Stimulated activated CD8-positive, alpha-beta memory T cell treated with anti-CD3 and anti-CD28 coated beads, Interleukin-15, amount 100 ng/mL, for 24 hours (primary cell): ENCODE data around the gene AKAP10.
"Not testable (repeated sequence)": the region's sequence is repeated elsewhere in the genome, so short reads cannot be mapped to it uniquely, and the experiment has no call there.

ENCODE experiments used
- DNase-seq: peaks from one replicate; pipeline ENCODE4 v3.0.0-alpha.2; 2020; ENCODE audit warnings: low read depth

The AKAP10 gene

DNA sequence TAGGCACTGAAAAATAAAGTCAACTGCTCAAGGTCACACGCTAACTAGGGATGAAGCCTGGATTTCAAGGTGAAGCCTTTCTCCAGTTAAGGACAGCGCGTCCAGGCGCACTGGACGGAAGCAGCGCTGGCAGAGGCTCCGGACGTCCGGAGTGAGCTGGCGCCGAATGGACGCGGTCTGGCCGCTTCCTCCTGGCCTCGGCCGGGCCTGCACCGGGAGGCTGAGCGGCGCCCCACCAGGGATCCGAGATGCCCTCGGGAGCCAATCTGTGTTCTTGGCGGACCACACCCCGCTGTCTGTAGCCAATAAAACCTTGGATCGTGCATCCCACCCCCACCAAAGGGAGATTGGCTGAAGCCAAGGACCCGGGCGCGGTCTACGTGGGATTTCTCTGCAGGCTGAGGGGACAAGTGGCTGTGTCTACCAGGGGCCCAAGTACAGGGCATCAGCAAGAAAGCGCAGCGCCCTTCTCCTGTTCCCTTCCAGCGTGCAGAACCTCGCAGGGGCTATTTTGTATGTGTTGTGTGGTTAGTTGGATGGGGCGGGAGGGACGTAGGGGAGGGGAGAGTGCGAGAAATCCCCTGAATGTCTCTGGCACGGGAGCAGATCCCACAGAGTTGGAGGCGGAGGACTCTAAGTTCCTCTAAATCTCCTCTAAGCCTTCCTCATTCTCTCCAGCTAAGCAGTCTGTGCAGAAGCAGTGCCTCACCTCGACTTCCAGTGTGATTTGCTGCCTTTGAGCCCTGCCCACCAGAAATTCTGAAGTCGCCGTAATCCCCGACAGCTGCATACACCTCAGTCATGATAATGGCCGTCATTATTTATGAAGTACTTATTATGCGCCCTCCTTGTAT, 2.5 kb upstream of the AKAP10 start:
- DNase-seq, result no peak

- no peak for DNase-seq
Observed at GRCh38 chr17:19978805-19979211, 1.2 kb upstream of the AKAP10 start.

GRCh38 chr17:19978209-19978802, 678 bp upstream of the AKAP10 start:
- no peak for DNase-seq

GRCh38 chr17:19975601-19976000, 2.0 kb downstream of the AKAP10 start:
- no peak for DNase-seq

DNA sequence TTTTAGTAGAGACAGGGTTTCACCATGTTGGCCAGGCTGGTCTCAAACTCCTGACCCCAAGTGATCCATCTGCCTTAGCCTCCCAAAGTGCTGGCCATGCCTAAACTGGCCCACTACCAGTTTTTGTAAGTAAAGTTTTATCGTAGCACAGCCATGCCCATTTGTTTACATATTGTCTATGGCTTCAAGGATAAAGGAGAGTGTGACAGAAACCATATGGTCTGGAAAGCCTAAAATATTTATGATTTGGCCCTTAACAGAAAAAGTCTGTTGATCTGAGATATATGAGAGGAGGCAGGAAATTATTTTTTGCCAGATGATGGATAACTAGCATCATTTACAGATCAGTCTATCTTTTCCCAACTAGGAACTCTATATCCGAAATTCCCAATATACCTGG, 4.5 kb downstream of the AKAP10 start:
- DNase-seq, result no peak

DNA sequence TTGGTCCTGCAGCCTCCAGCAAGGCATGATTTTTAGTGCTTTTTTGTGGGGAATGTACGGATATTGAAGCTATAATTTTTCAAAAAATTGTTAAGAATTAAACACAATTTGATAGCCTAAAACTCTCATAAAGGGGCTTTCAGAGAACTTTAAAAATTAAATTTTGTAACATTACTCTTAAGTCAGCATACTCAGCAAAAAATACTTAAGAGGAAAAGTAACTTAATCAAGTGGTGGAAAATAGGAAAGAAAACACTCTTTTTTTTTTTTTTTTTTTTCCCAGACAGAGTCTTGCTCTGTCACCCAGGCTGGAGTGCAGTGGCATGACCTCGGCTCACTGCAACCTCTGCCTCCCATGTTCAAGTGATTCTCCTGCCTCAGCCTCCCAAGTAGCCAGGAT, 14.7 kb downstream of the AKAP10 start:
- DNase-seq, result not testable (repeated sequence)

DNA sequence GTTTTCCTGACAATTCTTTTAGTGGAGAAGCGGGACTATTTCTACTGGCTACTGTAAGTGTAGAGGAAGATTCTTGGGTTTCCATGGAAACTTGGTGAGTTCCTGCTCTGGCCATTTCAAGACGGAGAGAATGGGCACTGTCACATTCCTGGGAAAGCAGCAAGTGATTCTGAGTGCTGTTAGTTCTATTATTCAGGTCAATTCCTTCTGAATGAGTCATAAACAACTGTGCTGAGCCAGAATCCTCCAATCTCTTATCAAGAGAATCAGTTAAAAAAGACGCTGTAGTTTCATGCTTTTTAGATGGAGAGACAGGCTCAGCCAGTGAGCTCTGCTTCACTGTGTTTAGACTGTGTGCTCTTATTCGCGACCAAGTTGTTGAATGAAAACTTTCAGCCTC, 19.6 kb downstream of the AKAP10 start:
- no peak for DNase-seq

- no peak for DNase-seq
Observed at GRCh38 chr17:19955099-19955498, 22.5 kb downstream of the AKAP10 start.

- DNase-seq, result not testable (repeated sequence)
Observed at GRCh38 chr17:19951411-19951810, 26.2 kb downstream of the AKAP10 start.

DNA sequence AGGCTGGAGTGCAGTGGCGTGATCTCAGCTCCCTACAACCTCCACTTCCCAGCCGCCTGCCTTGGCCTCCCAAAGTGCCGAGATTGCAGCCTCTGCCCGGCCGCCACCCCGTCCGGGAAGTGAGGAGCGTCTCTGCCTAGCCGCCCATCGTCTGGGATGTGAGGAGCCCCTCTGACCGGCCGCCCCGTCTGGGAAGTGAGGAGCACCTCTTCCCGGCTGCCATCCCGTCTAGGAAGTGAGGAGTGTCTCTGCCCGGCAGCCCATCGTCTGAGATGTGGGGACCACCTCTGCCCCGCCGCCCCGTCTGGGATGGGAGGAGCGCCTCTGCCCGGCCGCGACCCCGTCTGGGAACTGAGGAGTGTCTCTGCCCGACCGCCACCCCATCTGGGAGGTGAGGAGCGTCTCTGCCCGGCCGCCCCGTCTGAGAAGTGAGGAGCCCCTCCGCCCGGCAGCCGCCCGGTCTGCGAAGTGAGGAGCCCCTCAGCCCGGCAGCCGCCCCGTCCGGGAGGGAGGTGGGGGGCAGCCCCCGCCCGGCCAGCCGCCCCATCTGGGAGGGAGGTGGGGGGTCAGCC, 26.9 kb downstream of the AKAP10 start:
- DNase-seq, result not testable (repeated sequence)

- no peak for DNase-seq
Observed at GRCh38 chr17:19948116-19948943, 29.3 kb downstream of the AKAP10 start.

DNA sequence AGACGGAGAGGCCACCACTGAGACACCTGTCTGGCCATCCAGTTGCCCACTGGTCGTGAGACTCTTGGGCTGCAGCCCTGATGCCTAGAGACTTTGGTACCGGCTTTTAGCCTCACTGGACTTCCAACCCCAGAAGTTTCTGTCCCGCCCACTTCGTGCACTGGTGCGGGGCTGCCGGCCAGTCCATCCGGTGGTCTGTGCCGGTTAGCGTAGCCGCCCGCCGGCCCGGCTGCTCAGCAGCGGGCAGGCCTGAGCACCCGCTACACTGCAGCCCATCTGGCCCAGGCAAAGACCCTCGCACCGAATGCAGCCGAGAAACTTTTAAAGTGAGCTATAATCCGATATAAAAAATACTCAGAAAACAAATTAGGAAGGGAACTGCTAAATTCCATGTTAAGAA, 30.7 kb downstream of the AKAP10 start:
- no peak for DNase-seq

GRCh38 chr17:19945009-19945626, 32.5 kb downstream of the AKAP10 start:
- DNase-seq, result no peak

DNA sequence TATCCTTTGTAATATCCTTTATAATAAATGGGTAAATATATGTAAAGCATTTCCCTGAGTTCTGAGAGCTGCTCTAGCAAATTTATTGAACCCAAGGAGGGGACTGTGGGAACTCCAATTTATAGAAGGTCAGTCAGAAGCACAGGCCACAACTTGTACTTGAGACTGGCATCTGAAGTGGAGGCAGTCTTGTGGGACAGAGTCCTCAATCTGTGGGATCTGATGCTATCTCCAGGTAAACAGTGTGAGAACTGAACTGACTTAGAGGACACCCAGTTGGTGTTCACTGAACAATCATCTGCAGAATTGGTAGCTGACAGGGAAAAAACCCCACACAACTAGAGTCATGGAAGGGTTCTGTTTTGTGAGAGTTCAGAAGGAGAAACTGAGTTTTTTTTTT, 34.0 kb downstream of the AKAP10 start:
- DNase-seq, result no peak

DNA sequence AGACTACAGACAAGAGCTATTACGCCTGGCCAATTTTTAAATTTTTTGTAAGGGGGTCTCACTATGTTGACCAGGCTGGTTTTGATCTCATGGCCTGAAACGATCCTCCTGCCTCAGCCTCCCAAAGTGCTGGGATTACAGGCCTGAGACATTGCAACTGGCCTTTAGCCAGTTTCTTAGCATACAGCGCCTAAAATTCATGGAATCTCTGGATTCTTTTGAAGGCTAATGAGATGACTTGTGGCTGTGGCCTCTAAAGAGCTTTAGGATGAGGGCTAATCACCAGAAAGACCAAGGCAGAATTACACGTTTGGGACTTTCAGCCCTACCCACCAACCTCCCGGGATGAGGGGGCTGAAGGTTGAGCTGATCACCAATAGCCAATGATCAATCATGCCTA, 34.6 kb downstream of the AKAP10 start:
- DNase-seq, result no peak

DNA sequence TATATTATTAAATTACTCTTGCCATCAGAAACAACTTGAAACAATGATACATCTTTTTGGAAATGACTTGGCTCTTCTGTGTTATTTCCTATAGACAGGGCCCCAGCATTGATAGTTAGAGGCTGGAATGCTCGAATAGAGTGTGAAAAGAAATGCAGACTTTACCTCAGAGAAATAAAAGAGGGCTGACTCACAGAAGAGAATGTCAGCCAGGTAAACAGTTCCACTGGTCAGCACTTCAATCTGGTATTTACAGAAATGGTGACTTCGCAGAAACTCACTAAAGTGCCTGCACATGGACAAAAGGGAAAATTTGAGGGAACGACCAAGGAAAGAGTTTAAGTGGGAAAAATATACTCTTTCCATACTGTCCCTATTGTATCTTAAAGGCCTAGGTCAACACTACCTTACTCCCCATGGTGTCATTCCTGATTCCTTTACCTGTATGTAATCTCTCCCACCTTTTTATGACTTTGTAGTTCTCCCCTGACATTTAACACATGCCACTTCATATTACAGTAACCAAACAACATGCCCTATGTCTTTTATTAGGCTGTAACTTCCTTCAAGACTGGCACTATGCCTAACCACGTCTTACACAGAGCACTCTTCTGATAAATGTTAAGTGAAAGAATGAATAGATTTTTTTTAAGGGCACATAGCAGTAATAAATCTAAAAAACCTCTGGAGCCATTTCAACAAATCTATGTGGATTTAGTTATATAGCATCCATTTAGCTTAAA, 36.7 kb downstream of the AKAP10 start:
- no peak for DNase-seq

GRCh38 chr17:19939993-19940721, 37.5 kb downstream of the AKAP10 start:
- no peak for DNase-seq

DNA sequence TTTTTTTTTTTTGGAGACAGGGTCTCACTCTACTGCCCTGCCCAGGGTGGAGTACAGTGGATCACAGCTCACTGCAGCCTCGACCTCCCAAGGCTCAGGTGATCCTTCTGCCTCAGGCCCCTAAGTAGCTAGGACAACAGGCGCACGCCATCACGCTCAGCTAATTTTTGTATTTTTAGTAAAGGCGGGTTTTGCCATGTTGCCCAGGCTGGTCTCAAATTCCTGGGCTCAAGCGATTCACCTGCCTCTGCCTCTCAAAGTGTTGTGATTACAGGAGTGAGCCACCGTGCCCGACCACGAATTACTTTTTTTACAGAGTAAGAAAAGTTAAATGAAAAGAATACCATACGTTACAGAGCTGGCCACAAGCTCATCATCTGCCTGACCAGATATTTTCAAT, 38.9 kb downstream of the AKAP10 start:
- no peak for DNase-seq

GRCh38 chr17:19937522-19937921, 40.1 kb downstream of the AKAP10 start:
- DNase-seq, result no peak

- no peak for DNase-seq
Observed at GRCh38 chr17:19935169-19935568, 42.5 kb downstream of the AKAP10 start.

DNA sequence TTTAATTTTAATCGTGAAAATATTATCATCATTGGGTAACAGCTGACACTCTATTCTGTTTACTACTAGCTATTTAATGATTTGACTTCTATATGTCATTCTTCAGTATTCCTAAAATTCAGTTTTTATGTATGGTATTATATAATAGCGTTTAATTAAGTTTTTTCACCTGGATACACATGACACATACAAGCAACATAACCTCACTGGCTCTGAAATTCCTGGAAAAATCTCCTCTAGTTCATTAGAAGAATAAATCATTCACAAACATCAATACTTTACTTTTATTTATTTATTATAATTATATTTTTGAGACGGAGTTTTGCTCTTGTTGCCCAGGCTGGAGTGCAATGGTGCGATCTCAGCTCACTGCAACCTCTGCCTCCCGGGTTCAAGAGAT, 44.0 kb downstream of the AKAP10 start:
- DNase-seq, result no peak
